Islet of Langerhans (tissue), 1 donor: ENCODE data around the gene NELFB.
A peak's percentile ranks its signal among the peaks of the same experiment; 100 is the strongest.

Source experiments
- FAIRE-seq: peaks from one replicate; lab custom pipeline; 2011; peaks lifted over from hg19 to GRCh38; lab: Jason Lieb, UNC

Gene NELFB

GRCh38 chr9:137223078-137223970 is 31.8 kb upstream of the NELFB start:
- peak; percentile 27 for FAIRE-seq

DNA sequence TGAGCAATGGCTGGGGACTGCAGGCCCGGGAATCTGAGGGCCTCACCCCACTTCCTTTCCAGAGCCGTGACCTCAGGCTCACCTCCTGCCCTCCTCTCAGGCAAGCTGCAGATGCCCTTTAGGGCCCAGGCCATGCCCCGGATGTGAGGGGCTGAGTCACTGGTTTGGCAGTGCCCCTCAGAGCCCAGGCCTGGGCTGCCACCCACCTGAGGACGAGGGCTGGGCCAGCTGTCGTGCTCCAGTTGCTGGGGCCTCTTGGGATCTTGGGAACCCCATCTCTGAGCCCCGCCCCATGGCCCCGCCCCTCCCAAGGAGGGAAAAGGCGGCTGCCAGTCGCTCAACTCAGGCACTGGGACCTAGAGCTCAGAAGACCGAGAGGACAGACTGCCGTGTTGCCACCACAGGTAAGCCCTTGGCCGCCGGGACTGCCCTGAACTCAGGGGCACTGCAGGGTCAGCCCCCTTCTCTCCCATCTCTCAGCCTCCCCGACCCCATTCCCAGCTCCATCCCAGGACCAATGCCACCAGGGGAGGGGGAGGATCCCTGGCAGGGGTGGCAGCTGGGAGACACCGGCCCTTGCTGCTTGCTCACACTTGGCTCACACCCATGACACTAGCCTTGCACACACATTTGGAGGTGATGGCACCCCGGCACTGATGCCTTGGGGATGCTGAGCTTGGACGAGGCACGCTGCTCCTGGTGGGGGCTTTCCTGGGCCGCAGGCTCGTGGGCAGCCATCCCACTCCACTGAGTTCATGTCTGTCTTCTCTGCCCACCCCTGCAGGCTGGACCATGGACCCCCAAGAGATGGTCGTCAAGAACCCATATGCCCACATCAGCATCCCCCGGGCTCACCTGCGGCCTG is 30.1 kb upstream of the NELFB start, which contains the start of gene CYSRT1:
CYSRT1 (plus strand) TSS at position 345 of the 865 bp plus-strand sequence; CDS start at position 793, 448 bp downstream.
- FAIRE-seq: no peak

DNA sequence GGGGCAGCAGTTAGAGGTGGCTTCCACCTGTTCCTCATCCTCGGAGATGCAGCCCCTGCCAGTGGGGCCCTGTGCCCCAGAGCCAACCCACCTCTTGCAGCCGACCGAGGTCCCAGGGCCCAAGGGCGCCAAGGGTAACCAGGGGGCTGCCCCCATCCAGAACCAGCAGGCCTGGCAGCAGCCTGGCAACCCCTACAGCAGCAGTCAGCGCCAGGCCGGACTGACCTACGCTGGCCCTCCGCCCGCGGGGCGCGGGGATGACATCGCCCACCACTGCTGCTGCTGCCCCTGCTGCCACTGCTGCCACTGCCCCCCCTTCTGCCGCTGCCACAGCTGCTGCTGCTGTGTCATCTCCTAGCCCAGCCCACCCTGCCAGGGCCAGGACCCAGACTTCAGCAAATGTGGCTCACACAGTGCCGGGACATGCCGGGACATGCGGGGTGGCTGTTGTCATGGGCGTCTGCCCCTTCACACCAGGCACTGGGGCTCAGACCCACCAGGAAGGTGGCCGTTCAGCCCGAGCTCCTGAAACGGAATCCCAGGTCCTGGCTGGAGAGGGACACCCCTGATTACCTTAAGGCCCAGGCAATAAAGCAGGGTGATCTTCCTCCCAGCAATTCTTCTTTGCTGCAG is 29.3 kb upstream of the NELFB start:
- FAIRE-seq: no peak

DNA sequence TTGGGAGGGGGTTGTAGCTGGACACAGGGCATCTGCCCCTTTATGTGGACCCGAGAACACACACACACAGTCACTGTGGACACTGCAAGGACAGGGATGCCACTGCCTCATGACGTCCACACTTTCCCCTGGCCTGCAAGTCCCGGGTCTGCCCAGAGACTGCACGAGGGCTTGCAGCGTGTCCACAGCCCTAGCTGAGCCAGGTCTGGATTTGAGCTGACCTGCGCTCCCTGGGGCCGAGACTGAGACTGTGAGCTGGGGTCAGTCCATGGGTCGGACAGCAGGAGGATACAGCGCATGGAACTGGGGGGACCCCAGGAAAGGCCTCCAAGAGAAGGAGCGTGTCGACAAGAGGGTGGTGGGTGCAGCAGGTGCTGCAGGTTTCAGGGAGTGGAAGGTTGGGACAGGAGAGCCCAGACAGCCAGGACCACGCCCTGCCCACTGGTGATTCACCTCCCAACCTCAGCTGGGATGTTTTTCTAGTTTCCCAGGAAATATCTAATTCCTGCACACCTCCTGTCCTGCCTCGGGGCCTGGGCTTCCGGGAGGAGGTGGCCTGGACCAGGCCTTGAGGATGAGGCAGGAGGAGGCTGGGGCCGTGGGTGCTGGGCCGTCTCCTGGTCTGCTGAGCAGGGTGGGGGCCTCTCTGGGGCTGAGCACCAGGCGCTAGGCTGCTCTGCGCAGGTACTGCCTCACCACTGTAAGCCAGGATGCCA is 28.6 kb upstream of the NELFB start:
- FAIRE-seq: no peak

DNA sequence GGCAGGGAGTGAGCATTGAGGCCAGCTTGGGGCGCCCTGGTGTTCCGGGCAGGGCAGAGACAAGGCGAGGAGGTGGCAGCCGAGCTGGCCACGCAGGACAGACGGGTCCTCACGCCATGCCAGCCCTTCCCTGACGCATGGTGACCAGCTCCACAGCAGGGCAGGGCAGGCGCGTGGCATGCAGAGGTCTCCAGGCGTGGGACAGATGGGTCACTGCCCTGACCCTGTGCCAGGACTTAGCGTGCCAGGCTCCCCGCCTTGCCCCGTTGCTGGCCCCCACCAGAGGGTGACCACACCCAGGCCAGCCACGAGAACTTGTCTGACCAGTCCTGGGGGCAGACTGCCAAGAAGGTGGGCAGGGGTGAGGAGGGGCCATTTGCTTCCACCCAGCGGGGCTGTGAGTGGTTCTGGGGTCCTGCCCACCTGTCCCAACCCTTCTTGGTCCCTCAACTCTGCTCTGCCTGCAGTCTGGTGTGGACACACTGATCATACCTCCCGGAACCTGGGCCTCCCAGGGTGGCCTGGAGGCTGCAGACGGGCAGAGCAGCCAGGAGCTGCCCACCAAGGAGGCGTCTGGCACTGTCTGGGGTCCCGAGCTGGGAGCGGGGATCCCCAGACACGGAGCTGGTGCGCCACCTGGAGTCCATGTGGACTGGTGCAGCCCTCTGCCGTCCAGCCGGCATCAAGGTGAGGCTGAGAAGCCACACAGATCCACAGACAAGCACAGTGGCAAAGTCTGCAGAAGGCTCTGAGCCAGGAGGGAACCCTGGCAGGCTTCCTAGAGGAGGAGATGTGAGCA is 27.9 kb upstream of the NELFB start, which contains the start of gene RNF224:
RNF224 (plus strand) TSS at position 449 of the 799 bp plus-strand sequence. CDS start 834 bp downstream, outside the sequence.
- no peak for FAIRE-seq

DNA sequence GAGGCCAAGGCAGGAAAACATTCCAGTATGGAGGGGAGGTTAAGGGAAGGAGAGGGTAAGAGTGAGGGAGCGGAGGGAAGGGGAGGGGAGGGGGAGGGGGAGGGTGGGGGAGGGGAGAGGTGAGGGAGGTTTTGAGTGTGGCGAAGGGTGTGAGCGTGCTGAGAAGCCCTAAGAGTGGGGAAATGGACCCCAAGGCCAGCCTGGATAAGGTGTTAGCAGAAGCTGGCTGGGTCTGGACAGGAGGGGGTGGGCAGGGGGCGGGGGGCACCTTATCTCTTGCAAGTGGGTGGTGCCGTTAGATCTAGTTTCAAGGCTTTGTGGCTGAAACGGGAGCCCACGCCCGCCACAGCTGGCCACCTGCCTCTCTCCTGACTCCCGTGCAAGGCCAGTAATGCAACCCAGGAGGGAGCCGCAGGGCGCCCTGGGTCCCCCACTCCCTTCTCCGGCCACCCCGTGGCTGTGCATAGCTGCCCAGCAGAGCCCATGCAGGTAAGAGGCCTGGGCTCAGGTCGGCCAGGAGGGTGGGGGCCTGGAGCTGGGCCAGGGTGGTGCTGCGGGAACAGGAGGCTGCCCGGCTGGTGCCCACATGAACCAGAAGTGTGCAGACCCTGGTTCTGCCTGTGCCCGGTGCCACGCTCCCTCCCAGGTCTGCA is 27.1 kb upstream of the NELFB start:
- FAIRE-seq: no peak

DNA sequence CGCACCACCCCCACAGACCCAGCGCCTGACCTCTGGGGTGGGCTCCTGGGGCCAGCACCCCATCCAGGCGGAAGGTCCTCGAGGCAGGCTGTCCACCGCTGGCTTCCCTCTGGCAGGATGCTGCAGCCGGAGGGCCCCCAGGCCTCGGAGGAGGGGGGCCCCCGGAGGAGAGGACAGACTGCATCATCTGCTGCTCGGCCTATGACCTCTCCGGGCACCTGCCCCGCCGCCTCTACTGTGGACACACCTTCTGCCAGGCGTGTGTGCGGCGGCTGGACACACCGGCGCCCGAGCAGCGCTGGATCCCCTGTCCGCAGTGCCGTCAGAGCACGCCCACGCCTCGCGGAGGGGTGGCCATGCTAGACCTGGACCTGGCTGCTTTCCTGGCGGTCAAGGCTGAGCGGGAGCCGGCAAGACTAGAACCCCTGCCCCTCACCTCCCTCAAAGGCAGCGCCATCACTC is 26.6 kb upstream of the NELFB start:
- no peak for FAIRE-seq

- FAIRE-seq: no peak
Observed at GRCh38 chr9:137228968-137229896, 25.9 kb upstream of the NELFB start.

DNA sequence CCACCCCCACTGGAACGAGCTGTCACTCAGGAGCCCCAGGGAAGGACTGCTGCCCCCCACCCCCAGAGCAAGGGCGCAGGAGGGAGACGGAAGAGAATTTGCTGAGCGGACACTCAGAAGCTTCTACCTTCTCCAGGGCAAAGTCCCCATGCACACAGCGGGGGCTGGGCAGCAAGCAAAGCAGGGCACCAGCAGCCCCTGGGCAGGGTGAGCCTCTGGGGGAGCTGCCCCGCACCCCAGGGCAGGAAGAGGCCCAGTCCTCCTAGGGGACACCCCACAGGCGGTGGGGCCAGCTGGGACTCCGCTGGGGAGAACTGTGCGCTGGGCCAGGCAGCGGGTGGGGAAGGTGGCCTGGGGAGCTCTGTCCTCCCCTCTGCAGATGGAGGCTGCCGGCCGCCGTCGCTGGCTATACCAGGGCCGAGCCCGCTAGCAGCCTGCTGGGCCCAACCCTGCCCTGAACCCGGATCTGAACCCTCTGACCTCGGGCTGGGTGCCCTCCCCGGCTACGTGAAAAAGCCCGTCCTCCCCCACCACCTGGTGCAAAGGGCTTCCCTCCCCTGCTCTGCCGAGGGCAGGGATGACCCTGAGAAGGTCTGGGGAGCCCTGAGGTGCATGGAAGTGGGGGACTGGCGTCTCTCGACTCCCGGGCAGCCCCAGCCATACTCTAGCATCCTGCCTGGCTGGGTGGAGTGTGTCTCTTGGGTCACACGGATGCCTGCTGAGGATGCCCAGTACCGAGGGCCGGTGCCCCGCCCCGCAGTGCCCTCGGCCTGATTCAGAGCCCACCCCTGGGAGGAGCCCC is 25.0 kb upstream of the NELFB start:
- no peak for FAIRE-seq

- FAIRE-seq: no peak
Observed at GRCh38 chr9:137230705-137231371, 24.3 kb upstream of the NELFB start, which contains the start of gene SLC34A3. TSS of gene SLC34A3 (plus strand) at chr9:137230901. CDS start at chr9:137231703, 802 bp downstream.

GRCh38 chr9:137231372-137232039 is 23.6 kb upstream of the NELFB start:
- no peak for FAIRE-seq

DNA sequence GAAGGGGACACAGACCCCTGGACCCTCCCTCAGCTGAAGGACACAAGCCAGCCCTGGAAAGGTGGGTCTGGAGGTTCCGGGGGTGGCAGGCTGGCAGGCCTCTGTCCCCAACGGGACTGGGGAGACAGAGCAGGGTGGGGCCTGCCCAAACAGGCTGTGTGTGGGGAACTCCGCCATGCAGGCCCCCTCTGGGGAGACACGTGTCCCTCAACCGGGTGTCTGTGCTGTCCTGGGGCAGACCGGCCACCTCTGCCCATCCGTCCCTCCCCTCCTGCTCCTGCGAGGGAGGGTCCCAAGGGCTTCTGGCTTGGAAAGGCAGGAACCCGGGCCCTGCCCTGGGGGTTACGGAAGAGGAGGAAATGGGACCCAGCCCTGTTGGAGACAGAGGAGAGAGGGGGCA is 23.0 kb upstream of the NELFB start:
- no peak for FAIRE-seq

- FAIRE-seq: no peak
Observed at GRCh38 chr9:137232510-137232909, 22.6 kb upstream of the NELFB start.

- no peak for FAIRE-seq
Observed at GRCh38 chr9:137233143-137233980, 21.8 kb upstream of the NELFB start.

DNA sequence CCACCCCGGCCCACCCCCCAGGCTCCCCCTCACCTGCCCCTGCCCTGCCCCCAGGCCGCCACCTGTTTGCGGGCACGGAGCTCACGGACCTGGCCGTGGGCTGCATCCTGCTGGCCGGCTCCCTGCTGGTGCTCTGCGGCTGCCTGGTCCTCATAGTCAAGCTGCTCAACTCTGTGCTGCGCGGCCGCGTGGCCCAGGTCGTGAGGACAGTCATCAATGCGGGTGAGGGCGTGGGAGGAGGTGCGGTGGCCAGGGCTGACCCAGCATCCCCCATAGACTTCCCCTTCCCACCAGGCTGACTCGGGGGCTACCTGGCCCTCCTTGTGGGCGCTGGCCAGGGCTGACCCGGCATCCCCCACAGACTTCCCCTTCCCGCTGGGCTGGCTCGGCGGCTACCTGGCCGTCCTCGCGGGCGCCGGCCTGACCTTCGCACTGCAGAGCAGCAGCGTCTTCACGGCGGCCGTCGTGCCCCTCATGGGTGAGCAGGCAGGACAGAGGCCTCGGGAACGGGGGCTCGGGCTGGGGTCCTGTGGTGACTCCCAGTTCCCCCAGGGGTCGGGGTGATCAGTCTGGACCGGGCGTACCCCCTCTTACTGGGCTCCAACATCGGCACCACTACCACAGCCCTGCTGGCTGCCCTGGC is 21.0 kb upstream of the NELFB start:
- no peak for FAIRE-seq
